Stimulated activated CD8-positive, alpha-beta memory T cell treated with anti-CD3 and anti-CD28 coated beads, Interleukin-15, amount 100 ng/mL, for 1 hour (primary cell): ENCODE data around the gene TMED5.
"Not testable (repeated sequence)": the region's sequence is repeated elsewhere in the genome, so short reads cannot be mapped to it uniquely, and the experiment has no call there.

Experiments used
- DNase-seq: peaks from one replicate; pipeline ENCODE4 v3.0.0-alpha.2; 2020; ENCODE audit warnings: low read depth

Gene TMED5

GRCh38 chr1:93171549-93172034 lies 8.6 kb downstream of the TMED5 start:
- DNase-seq: no peak

DNA sequence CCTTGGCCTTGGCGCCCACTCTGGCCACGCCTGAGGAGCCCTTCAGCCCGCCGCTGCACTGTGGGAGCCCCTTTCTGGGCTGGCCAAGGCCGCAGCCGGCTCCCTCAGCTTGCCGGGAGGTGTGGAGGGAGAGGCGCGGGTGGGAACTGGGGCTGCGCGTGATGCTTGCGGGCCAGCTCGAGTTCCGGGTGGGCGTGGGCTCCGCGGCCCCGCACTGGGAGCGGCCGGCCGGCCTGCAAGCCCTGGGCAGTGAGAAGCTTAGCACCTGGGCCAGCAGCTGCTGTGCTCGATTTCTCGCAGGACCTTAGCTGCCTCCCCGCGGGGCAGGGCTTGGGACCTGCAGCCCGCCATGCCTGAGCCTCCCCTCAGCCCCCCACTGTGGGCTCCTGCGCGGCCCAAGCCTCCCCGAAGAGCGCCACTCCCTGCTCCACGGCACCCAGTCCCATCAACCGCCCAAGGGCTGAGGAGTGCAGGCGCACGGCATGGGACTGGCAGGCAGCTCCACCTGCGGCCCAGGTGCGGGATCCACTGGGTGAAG lies 10.0 kb downstream of the TMED5 start:
- not testable (repeated sequence) for DNase-seq

DNA sequence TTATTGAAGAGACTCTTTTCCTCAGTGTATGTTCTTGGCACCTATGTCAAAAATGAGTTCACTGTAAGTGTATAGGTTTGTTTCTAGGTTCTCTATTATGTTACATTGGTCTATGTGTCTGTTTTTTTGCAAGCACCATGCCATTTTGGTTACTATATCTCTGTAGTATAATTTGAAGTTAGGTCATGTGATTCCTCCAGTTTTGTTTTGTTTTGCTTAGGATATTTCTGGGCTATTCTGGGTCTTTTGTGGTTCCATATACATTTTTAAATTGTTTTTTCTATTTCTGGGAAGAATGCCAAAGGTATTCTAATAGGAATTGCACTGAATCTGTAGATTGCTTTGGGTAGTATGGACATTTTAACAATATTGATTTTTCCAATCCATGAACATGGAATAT lies 13.2 kb downstream of the TMED5 start:
- no peak for DNase-seq

- DNase-seq: not testable (repeated sequence)
Observed at GRCh38 chr1:93165895-93166294, 14.3 kb downstream of the TMED5 start.

DNA sequence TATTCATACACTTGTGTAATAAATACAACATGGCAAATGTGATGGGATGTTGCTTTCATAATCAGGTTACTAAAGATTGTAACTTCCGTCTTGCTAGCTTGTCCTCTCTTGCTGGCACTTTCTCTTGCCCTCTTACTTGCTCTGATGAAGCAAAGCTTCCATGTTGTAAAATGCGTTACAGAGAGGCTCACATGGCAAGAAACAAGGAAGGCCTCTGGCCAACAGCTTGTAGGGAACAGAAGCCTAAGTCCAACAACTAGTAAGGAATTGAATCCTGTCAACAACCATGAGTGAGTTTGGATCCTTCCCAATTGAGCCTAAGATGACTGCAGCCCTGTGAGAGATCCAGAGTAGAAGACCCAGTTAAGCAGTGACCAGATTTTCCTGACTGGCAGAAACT lies 15.4 kb downstream of the TMED5 start:
- no peak for DNase-seq

GRCh38 chr1:93163314-93163713 lies 16.9 kb downstream of the TMED5 start:
- DNase-seq: not testable (repeated sequence)

DNA sequence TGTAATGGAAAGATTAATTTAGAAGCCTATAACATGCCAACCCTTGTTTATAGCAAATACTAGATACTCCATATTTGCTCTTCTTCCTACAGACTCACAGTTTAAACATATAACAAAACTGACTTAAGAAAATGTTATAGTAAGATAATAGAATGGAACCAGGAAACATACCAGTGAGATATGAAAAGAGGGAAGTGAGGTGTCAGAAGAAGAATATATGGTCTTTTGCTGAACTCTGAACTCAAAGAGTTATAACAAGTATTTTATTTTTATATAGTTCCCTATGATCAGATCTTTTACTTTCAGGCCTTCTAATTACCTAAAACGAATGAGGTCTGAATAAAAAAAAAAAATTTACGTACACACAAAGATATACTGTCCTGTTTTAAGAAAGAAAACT lies 20.9 kb downstream of the TMED5 start:
- no peak for DNase-seq

GRCh38 chr1:93155335-93155734 lies 24.9 kb downstream of the TMED5 start:
- no peak for DNase-seq

- DNase-seq: no peak
Observed at GRCh38 chr1:93154898-93155297, 25.3 kb downstream of the TMED5 start.

GRCh38 chr1:93152835-93153234 lies 27.4 kb downstream of the TMED5 start:
- DNase-seq: no peak

DNA sequence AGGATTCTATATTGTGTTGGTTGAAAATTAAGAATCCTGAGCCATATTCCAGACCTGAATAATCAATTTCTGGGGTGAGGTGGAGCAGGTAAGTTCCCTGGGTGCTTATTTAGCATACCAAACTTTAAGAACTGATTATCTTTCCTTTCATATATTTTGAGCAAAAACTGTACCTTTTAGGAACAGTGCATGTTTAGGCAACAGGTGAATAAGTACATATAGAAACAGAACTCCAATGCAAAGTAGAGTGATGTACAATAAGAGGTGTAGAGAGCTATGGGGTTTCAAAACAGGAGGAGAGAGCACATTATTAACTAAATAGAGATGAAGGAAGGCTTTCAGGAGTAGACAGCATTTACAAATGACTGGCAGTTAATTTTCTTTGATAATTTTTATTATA lies 28.7 kb downstream of the TMED5 start:
- DNase-seq: no peak

DNA sequence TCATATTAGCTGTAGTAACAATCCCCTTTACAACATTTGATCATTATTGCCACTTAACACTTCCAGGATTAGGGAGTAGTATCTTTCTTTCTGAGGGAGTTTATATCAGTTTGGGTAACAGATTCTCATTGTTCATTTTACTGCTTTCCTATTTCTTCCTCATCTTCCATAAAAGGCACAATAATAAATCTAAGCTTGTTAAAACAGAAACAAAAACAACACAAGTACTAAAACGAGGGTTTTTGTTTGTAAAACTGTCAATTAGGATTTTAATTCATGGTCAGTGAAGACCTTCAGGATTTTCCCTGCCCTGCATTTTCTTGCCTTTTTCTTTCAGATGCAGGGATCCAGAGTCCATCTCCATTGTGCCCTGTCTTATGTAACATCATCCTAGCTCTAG lies 29.5 kb downstream of the TMED5 start:
- DNase-seq: no peak

DNA sequence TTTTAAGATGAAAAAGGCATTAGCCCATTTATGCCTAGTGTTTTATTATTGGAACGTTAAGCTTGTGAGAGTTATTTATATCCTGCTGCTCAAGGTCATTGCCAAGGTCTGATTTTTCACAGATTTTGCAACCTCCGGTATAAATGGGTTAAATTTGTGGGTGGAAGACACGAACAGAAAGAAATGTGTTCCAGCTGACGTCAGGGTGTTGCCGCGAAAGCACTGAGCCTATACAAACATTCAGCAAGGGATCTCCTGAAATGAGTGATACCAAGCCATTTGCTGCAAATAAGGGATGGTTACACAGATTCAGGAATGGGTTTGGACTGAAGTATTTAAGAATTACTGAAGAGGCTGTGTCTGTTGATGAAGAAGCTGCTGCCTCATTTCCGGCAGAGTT lies 32.2 kb downstream of the TMED5 start:
- DNase-seq: no peak

DNA sequence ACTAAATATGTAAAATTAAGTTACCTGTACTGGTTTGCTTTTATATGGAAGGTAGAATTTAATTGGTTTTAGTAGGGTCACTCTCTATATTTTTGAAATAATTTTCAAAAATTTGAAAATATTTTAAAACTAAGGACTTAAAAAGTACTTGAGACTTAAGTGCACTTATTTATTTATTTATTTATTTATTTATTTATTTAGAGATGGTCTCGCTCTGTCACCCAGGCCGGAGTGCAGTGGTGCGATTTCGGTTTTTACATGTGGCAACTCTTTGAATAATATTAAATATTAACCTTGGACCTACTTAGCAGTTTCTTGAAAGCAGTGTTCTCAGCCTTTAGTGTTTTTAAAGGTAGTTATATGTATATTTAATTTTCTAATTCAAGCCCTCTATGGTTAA lies 36.4 kb downstream of the TMED5 start:
- DNase-seq: no peak

- DNase-seq: no peak
Observed at GRCh38 chr1:93143136-93143535, 37.1 kb downstream of the TMED5 start.

DNA sequence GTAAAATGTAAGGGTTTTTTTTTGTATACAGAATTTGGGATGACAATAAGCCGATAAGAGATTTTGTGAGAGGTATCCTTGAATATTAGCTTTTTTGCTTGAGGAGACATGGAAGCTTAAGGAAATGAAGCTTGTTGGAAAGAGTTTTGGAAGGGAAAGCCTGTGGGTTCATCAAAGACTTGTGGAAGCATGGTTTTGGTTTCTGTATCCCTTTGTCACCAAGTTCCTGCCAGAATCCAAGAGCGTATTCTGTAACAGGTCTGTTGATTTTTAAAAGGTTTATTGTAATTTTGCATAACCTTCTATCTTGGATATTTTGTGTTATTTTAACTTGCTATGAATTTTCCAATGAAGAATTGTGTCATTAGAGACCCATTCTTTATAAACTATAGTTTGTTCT lies 38.1 kb downstream of the TMED5 start:
- no peak for DNase-seq

- DNase-seq: no peak
Observed at GRCh38 chr1:93140106-93140505, 40.1 kb downstream of the TMED5 start.

DNA sequence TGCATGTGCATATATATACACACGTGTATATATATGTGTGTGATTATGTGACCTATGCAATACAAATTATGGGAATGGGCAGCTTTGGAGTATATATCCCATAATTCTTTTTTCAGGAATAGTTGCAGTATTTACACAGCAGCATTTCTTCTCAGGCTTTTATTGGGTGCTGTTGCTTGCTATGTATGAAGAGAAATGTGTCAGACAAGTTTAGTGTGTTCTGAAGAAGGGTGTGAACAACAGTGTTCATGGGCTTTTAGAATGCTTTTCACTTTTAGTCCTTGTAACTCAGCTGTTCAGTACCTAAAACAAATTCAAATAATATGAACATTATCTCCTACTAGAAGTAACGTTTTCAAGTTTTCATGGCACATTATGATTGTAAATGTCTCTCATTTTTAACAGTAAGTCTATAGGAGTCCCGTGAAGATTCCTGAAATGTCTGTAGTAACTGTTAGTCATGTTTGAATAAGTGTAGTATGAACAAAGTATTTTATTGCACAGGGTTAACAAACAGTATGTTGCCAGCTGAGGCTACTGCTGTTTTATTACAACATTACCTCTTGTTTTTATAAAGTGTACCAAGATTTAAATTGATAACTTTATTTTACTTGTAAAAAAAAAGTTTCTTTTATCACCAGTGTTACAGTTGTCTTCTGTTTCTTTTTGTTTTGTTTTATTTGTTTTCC lies 42.5 kb downstream of the TMED5 start:
- no peak for DNase-seq

GRCh38 chr1:93136445-93136844 lies 43.8 kb downstream of the TMED5 start:
- no peak for DNase-seq

DNA sequence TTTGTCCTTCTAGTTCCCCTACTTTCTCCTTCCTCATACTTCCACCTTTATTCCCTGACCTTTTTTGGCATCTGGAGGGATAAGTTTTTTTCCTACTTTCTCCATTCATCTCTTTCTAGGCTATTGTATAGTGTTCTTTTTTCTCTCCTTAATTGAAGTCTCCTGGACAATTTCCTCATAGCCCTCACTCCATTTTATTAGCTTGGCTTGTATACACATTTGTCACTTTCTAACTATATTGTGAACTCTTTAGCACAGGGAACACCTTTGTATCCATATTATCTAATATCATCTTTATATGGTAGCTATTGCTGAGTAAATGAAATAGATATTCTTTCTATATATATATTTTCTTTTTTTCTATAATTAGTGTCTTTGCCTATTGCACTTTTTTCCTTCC lies 47.6 kb downstream of the TMED5 start:
- DNase-seq: no peak

GRCh38 chr1:93129507-93130099 lies 50.6 kb downstream of the TMED5 start:
- no peak for DNase-seq

DNA sequence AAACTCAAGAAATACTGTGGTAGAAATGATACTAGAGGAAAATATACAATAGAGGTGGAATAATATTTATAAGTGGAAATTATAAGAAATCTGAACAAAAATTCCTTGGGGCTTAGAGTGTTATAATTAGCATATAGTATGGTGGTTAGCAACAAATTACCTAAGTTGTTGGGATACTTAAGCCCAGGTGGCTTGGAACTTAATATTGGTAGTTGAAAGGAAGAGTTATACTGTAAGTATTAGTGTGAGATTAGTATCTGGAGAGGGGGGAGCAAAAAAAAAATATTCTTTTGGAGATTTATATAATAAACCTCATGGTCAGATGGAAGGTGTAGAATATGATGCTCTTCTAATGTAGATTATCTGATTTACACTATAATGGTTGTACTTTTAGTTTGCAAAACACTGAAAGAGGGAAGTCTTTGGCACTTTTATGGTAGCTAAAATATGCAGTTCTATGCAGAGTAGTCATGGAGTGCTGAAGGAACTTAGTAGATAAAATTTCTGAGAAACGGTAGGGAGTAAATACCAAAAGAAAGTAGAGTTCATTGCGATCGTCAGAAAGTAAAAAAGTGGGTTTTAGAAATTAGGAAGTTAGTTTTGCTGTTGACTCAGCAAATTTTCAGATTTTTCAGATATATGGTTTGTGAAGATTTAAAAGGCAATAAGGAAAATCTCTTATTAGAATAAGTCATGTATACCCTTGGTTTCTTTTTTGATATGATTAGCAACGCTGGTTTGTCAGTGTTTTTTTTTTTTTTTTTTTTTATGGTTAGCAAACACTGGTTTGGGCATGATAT lies 55.5 kb downstream of the TMED5 start:
- DNase-seq: no peak
